H1 (cell line): ENCODE measurements around the gene DRAM1. TPM values are rescaled to one million over a fixed set of nuclear protein-coding genes. Genes with fewer than 3 reads are reported as not detected.

Source experiments
- CTCF ChIA-PET: fragments of 300-600 bp; sonication (Branson Sonifier 250); formaldehyde crosslinking; loops from one replicate; lab custom pipeline; 2021; ENCODE audit not compliant: partially characterized antibody; lab: Charles Lee
- POLR2A ChIA-PET: fragments of 300-600 bp; sonication (Branson Sonifier 250); formaldehyde crosslinking; loops from one replicate; lab custom pipeline; 2021; ENCODE audit warnings: inconsistent platforms; ENCODE audit not compliant: partially characterized antibody; lab: Charles Lee
- DNase-seq, 2 experiments: peaks; one replicate each; pipeline versions ENCODE4 v3.0.0 to v3.0.0-alpha.2; 2010 to 2022; ENCODE audit warnings: low spot score in 2 of 2, low read depth in 1 of 2, mixed read lengths in 1 of 2
- FAIRE-seq: peaks from 2 replicates; lab custom pipeline; 2011; peaks lifted over from hg19 to GRCh38; lab: Jason Lieb, UNC
- H2AFZ ChIP-seq: 2 replicates; pipeline ENCODE4 v1.8.1; 2012; ENCODE audit warnings: low read length, inconsistent platforms
- H2AK5ac ChIP-seq: 2 replicates; pipeline ENCODE4 v1.6.1; 2013; ENCODE audit warnings: low read depth, low read length
- H2BK120ac ChIP-seq: replicated peaks from 2 replicates; pipeline ENCODE3; 2013; ENCODE audit warnings: low read depth, low read length, inconsistent platforms
- H2BK12ac ChIP-seq: 2 replicates; pipeline ENCODE4 v1.6.1; 2013; ENCODE audit warnings: low read depth, low read length
- H2BK15ac ChIP-seq: 2 replicates; pipeline ENCODE4 v1.6.1; 2013; ENCODE audit warnings: low read length
- H2BK20ac ChIP-seq: 2 replicates; pipeline ENCODE4 v1.6.1; 2013; ENCODE audit warnings: low read length
- H2BK5ac ChIP-seq: 2 replicates; pipeline ENCODE4 v1.6.1; 2013; ENCODE audit warnings: low read depth, low read length
- H3K14ac ChIP-seq: 2 replicates; pipeline ENCODE4 v1.6.1; 2013; ENCODE audit warnings: inconsistent platforms; ENCODE audit not compliant: insufficient read length
- H3K18ac ChIP-seq: 2 replicates; pipeline ENCODE4 v1.6.1; 2013; ENCODE audit warnings: low read length; ENCODE audit errors: extremely low read depth
- H3K23ac ChIP-seq: 2 replicates; pipeline ENCODE4 v1.6.1; 2013; ENCODE audit warnings: inconsistent platforms; ENCODE audit not compliant: insufficient read length
- H3K23me2 ChIP-seq: 2 replicates; pipeline ENCODE4 v1.6.1; 2013; ENCODE audit warnings: low read depth, low read length
- H3K27ac ChIP-seq: 2 replicates; pipeline ENCODE4 v1.6.1; 2011; ENCODE audit warnings: low read depth, low read length, inconsistent platforms
- H3K27me3 ChIP-seq, 4 experiments: replicated peaks in 1 of 4; 1 replicate in 1 of 4; 2 replicates in 3 of 4; pipeline versions ENCODE4 v1.6.1 to v1.8.1; 2011 to 2013; ENCODE audit warnings: low read length in 3 of 4, mild to moderate bottlenecking in 3 of 4, inconsistent platforms in 2 of 4, mixed read lengths in 2 of 4, moderate library complexity in 1 of 4; ENCODE audit not compliant: control insufficient read depth in 3 of 4, insufficient read depth in 3 of 4; ENCODE audit errors: extremely low read depth in 1 of 4
- H3K36me3 ChIP-seq, 4 experiments: 2 replicates each; pipeline versions ENCODE4 v1.6.1 to v1.8.1; 2011 to 2013; ENCODE audit warnings: mild to moderate bottlenecking in 4 of 4, low read length in 3 of 4, moderate library complexity in 2 of 4, control low read depth in 1 of 4, inconsistent platforms in 1 of 4; ENCODE audit not compliant: insufficient read depth in 4 of 4, control insufficient read depth in 2 of 4
- H3K4ac ChIP-seq: replicated peaks from 2 replicates; pipeline ENCODE3; 2013; ENCODE audit warnings: low read length, low read depth, mixed read lengths, inconsistent platforms; ENCODE audit not compliant: insufficient read length
- H3K4me1 ChIP-seq, 4 experiments: replicated peaks in 1 of 4; 1 replicate in 1 of 4; 2 replicates in 3 of 4; pipeline versions ENCODE4 v1.6.1 to v1.8.1; 2011 to 2013; ENCODE audit warnings: low read length in 3 of 4, inconsistent platforms in 2 of 4, mixed read lengths in 1 of 4; ENCODE audit not compliant: insufficient read depth in 4 of 4, control insufficient read depth in 3 of 4
- H3K4me2 ChIP-seq, 2 experiments: 2 replicates each; pipeline versions ENCODE4 v1.6.1 to v1.8.1; 2011 to 2013; ENCODE audit warnings: low read depth in 2 of 2, low read length in 2 of 2, control low read depth in 1 of 2, inconsistent platforms in 1 of 2, mild to moderate bottlenecking in 1 of 2; ENCODE audit not compliant: insufficient read depth in 1 of 2
- H3K4me3 ChIP-seq, 4 experiments: fragments of 200-600, 300-600 bp in 1 of 4; sonication (generic), shearing (Covaris generic), sonication (Bioruptor Twin) in 1 of 4; 2 replicates each; pipeline versions ENCODE4 v1.5.1 to v1.8.1; 2011 to 2016; ENCODE audit warnings: low read length in 4 of 4, low read depth in 3 of 4, control low read depth in 2 of 4, inconsistent platforms in 2 of 4, mild to moderate bottlenecking in 2 of 4, mixed read lengths in 1 of 4, moderate library complexity in 1 of 4; ENCODE audit not compliant: insufficient read depth in 2 of 4; ENCODE audit errors: extremely low read depth in 1 of 4
- H3K56ac ChIP-seq: replicated peaks from 2 replicates; pipeline ENCODE3; 2013; ENCODE audit warnings: low read depth, mild to moderate bottlenecking, mixed read lengths, low read length, inconsistent platforms; ENCODE audit not compliant: insufficient read length
- H3K79me1 ChIP-seq: 2 replicates; pipeline ENCODE4 v1.6.1; 2013; ENCODE audit warnings: low read depth, low read length, control low read depth
- H3K79me2 ChIP-seq, 2 experiments: 2 replicates each; pipeline versions ENCODE4 v1.6.1 to v1.8.1; 2012 to 2013; ENCODE audit warnings: low read length in 2 of 2, mild to moderate bottlenecking in 2 of 2, inconsistent platforms in 1 of 2; ENCODE audit not compliant: insufficient read depth in 2 of 2, control insufficient read depth in 1 of 2
- H3K9ac ChIP-seq, 4 experiments: replicated peaks in 1 of 4; 1 replicate in 1 of 4; 2 replicates in 3 of 4; pipeline versions ENCODE4 v1.6.1 to v1.8.1; 2011 to 2013; ENCODE audit warnings: low read depth in 3 of 4, low read length in 3 of 4, control low read depth in 2 of 4, mild to moderate bottlenecking in 2 of 4, moderate library complexity in 2 of 4, inconsistent platforms in 1 of 4; ENCODE audit errors: extremely low read depth in 1 of 4
- H3K9me3 ChIP-seq, 2 experiments: 2 replicates each; pipeline versions ENCODE4 v1.6.1 to v1.8.1; 2012 to 2013; ENCODE audit warnings: mild to moderate bottlenecking in 2 of 2, moderate library complexity in 2 of 2, control low read depth in 1 of 2, inconsistent platforms in 1 of 2, low read depth in 1 of 2, low read length in 1 of 2, mixed read lengths in 1 of 2; ENCODE audit not compliant: insufficient read depth in 2 of 2
- H4K20me1 ChIP-seq, 2 experiments: replicated peaks in 1 of 2; 2 replicates each; pipeline versions ENCODE3 to v1.8.1; 2011 to 2013; ENCODE audit warnings: inconsistent platforms in 2 of 2, low read length in 2 of 2, mild to moderate bottlenecking in 1 of 2; ENCODE audit not compliant: insufficient read depth in 2 of 2, control insufficient read depth in 1 of 2
- H4K5ac ChIP-seq: 2 replicates; pipeline ENCODE4 v1.6.1; 2013; ENCODE audit warnings: low read length, low read depth, mixed read lengths, inconsistent platforms; ENCODE audit not compliant: insufficient read length
- H4K8ac ChIP-seq: 2 replicates; pipeline ENCODE4 v1.8.0; 2013; ENCODE audit warnings: mild to moderate bottlenecking, moderate library complexity, low read length, inconsistent platforms; ENCODE audit not compliant: insufficient read depth; ENCODE audit errors: extremely low read depth
- H4K91ac ChIP-seq: replicated peaks from 2 replicates; pipeline ENCODE3; 2013; ENCODE audit warnings: low read length, mixed read lengths, inconsistent platforms; ENCODE audit not compliant: insufficient read length
- WGBS, 2 experiments: shearing (Covaris generic) in 1 of 2; methylation state at CpG; one replicate each; pipeline versions ENCODE4 v1.1.6 to v1.1.7; 2013 to 2015; ENCODE audit warnings: low lambda C conversion rate in 2 of 2, mixed read lengths in 2 of 2, inconsistent platforms in 1 of 2, low coverage in 1 of 2, missing lambda C conversion rate in 1 of 2; ENCODE audit not compliant: insufficient replicate concordance in 2 of 2, insufficient coverage in 1 of 2, insufficient read length in 1 of 2; ENCODE audit errors: extremely low coverage in 1 of 2, missing lambda C conversion rate in 1 of 2; 5-methylcytosine and 5-hydroxymethylcytosine counted together
- polyA plus RNA-seq, 7 experiments: library from polyadenylated mRNA; depleted of rRNA in 3 of 7; stranded (reverse) in 5 of 7; unstranded in 2 of 7; fragments of >200 nt in 5 of 7; fragments of 200-250 nt in 2 of 7; gene quantifications; 1 replicate in 5 of 7; 2 replicates in 1 of 7; 4 replicates in 1 of 7; pipeline versions ENCODE4 v1.2.1 to v1.2.3, GENCODE V29; 2011 to 2013; ENCODE audit warnings: missing spikeins in 2 of 7, mixed read lengths in 2 of 7
- total RNA-seq: library from RNA; stranded (reverse); fragmentation: NEBNext Ultra II Directional; extraction: Animal tissue kit (Norgen Biotek cat#: 25700); gene quantifications from 2 replicates; pipeline ENCODE4 v1.2.1, GENCODE V29; 2021
- TF ChIP-seq, protein P1 (sequence below): IDR thresholded peaks from 2 replicates; pipeline ENCODE4 v1.6.1; 2012; ENCODE audit warnings: inconsistent platforms

The DRAM1 gene
- total and polyA plus RNA-seq, 2 of the 8 experiments (the other 6 are each of a cell fraction or from before 2014, with no cell fraction given), result 4.6 to 6.2 TPM

DNA sequence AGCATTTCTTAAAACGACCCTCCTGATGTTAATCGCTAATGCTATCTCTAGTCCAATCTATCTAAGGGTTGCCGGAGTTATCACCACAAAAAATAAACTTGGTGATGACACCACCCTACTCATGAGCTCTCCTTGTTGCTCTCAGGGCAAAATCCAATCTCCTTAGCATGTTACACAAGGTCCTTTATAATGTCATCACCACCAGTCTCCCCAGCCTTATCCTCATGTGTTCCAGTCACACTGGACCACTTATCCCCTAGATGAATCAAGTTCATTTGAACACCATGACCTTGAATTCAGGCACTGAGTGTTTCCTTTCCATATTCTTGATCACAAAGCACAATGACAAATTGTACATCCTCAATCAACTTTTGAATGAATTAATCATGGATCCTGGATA, 19.0 kb upstream of the DRAM1 start:
- Histone ChIP-seq H3K14ac (no peak overlapping the region), H2AK5ac (no peak overlapping the region), H3K9ac (no peak overlapping the region), H3K4ac (no peak overlapping the region), H4K8ac (no peak overlapping the region), H3K36me3 (no peaks in the 10 kb centered on the region), H3K79me2 (no peaks in the 10 kb centered on the region), H4K91ac (no peak overlapping the region), H2BK120ac (no peak overlapping the region), H2BK12ac (no peak overlapping the region), H4K5ac (no peak overlapping the region), H3K4me3 (no peak overlapping the region), H3K4me2 (no peak overlapping the region), H3K9me3 (no peaks in the 10 kb centered on the region), H2AFZ (no peak overlapping the region), H2BK20ac (no peak overlapping the region), H3K18ac (no peak overlapping the region), H2BK5ac (no peak overlapping the region), H3K56ac (no peak overlapping the region), H3K79me1 (no peaks in the 10 kb centered on the region), H3K4me1 (no peaks in the 10 kb centered on the region; a peak in 1 of 7 replicates), H3K23ac (no peak overlapping the region), H2BK15ac (no peak overlapping the region), H3K27ac (no peak overlapping the region), H3K27me3 (no peaks in the 10 kb centered on the region), H4K20me1 (no peaks in the 10 kb centered on the region), H3K23me2 (no peaks in the 10 kb centered on the region)
- DNase-seq (no peak), FAIRE-seq (no peak)
- 79% methylated on average over 3 of the region's 3 CpGs; no CpG with 5 or more reads in 1 of the 2 experiments for WGBS, 2 experiments
- ChIA-PET CTCF (no interaction called here), POLR2A (no interaction called here)
- TF ChIP-seq, protein P1, sequence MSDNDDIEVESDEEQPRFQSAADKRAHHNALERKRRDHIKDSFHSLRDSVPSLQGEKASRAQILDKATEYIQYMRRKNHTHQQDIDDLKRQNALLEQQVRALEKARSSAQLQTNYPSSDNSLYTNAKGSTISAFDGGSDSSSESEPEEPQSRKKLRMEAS, result no peak
